ENCODE results near the gene SVIL.

The SVIL gene

GRCh38 chr10:29415876-29416275 lies 218.9 kb downstream of the SVIL start:
- no peak overlapping the region for H3K4me3 ChIP-seq (replicated peaks; ENCODE audit: low read depth, low read length)
- no peak for TF ChIP-seq CTCF (IDR thresholded peaks at IDR 0.05; ENCODE audit: low read length, missing control alignments)
- peak; percentile 31 for DNase-seq (ENCODE audit: low read depth)

GRCh38 chr10:29414501-29414900 lies 220.3 kb downstream of the SVIL start:
- TF ChIP-seq CTCF (IDR thresholded peaks at IDR 0.05; ENCODE audit: low read length, missing control alignments): no peak
- no peak for DNase-seq (ENCODE audit: low read depth)
- H3K4me3 ChIP-seq (replicated peaks; ENCODE audit: low read depth, low read length): no peak overlapping the region

- peak; percentile 30 for DNase-seq (ENCODE audit: low read depth)
- no peak overlapping the region for H3K4me3 ChIP-seq (replicated peaks; ENCODE audit: low read depth, low read length)
- TF ChIP-seq CTCF (IDR thresholded peaks at IDR 0.05; ENCODE audit: low read length, missing control alignments): no peak
Measured at GRCh38 chr10:29412485-29412884, 222.3 kb downstream of the SVIL start.

GRCh38 chr10:29411666-29412315 lies 223.0 kb downstream of the SVIL start:
- TF ChIP-seq CTCF (IDR thresholded peaks at IDR 0.05; ENCODE audit: low read length, missing control alignments): no peak
- DNase-seq (ENCODE audit: low read depth): no peak
- no peak overlapping the region for H3K4me3 ChIP-seq (replicated peaks; ENCODE audit: low read depth, low read length)

GRCh38 chr10:29409241-29410054 lies 225.3 kb downstream of the SVIL start:
- peak; percentile 71 for DNase-seq (ENCODE audit: low read depth)
- no peak for TF ChIP-seq CTCF (IDR thresholded peaks at IDR 0.05; ENCODE audit: low read length, missing control alignments)
- H3K4me3 ChIP-seq (replicated peaks; ENCODE audit: low read depth, low read length): peak overlapping the region; percentile 85

- TF ChIP-seq CTCF (IDR thresholded peaks at IDR 0.05; ENCODE audit: low read length, missing control alignments): no peak
- H3K4me3 ChIP-seq (replicated peaks; ENCODE audit: low read depth, low read length): peak overlapping the region; percentile 85
- no peak for DNase-seq (ENCODE audit: low read depth)
Measured at GRCh38 chr10:29408847-29409240, 225.9 kb downstream of the SVIL start.

Measured in fibroblast of pulmonary artery (primary cell).